ENCODE results near the gene ITM2C.
A peak's percentile ranks its signal among the peaks of the same experiment; 100 is the strongest.

ITM2C gene, protein sequence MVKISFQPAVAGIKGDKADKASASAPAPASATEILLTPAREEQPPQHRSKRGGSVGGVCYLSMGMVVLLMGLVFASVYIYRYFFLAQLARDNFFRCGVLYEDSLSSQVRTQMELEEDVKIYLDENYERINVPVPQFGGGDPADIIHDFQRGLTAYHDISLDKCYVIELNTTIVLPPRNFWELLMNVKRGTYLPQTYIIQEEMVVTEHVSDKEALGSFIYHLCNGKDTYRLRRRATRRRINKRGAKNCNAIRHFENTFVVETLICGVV

DNA sequence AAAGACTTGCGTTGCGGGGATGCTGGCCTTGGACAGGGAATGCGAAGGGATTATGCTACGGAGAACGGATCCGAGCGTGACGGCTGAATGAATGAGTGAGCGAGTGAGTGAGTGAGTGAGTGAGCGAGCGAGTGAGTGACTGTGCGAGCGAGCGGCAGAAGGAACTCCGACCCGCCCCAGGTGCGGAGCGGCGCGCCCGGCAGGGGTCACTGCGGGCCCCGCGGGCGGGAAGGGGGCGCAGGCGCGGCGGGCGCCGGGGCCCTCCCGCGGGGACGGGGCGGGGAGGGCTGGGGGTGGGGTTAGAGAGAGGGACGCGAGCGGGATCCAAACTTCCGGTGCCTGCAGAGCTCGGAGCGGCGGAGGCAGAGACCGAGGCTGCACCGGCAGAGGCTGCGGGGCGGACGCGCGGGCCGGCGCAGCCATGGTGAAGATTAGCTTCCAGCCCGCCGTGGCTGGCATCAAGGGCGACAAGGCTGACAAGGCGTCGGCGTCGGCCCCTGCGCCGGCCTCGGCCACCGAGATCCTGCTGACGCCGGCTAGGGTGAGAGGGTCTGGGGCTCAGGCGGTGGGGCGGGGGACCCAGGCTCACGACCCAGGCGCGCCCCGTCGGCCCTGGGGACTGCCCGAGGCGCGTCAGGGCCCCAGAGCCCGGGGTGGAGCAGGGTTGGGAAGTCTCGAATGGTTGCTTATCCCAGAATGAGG, at the start of gene ITM2C:
Gene ITM2C, plus strand, starts transcription at position 338 of the 702 bp plus-strand sequence. Its CDS starts 84 bp downstream, at position 422.
- DNase-seq (ENCODE audit: low spot score): peak; percentile 92

DNA sequence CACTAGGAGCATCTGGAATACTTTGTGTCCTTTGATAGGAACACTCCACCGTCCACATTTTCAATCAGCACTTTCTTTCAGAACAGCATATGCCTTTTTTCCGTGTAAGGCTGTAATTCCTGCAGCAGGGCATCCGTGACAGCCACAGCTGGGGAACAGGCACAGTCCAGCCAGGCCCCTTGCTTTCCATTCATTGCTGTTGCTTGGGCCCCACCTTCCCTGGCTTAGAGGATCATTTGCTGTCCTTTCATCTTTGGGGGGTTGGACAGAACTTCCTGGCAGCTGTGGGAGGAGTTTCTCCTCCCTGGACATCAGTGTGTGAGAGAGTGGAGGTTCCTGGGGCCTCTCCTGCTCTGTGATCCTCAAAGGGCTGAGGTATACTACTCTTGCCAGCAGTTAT, 49.7 kb upstream of the ITM2C start:
- no peak for DNase-seq (ENCODE audit: low spot score)

DNA sequence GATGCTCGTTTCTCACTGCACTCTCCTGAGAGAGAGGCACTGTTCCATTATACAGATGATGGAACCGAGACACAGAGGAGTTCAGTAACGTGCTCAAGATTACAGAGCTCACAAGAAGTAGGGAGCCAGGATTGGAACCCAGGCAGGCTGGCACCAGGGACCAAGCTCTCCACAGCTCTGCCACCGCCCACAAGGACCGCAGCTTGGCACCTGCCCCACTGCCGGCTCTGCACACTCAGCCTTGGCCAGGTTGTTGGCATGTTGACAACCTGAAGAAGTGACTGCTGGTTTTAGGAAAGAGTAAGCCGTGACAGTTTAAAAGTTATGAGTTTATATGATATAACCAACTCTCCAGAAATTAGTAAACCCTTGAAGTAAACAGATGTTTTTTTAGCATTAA, 48.0 kb upstream of the ITM2C start:
- DNase-seq (ENCODE audit: low spot score): no peak

DNA sequence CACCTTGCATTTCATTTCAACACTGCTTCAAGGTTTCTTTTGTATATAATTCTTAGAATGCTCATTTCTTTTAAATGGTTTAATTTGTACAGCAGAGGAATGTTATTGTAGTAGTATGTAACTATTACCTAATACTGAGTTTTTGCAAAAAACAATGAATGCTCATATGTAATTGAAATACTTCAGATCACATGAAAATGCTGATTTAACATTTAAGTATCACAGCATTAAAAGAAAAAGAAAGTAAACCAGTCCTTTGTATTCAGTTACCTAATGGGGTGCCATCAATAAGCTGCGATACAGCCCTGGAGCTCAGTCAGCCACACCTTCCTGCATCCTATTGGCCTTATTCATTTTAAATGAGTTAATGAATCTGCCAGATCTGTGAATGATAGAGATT, 45.3 kb upstream of the ITM2C start:
- no peak for DNase-seq (ENCODE audit: low spot score)

- no peak for DNase-seq (ENCODE audit: low spot score)
These were observed 43.3 kb upstream of the ITM2C start for GRCh38 chr2:230821261-230821990.

- DNase-seq (ENCODE audit: low spot score): no peak
These were observed 42.7 kb upstream of the ITM2C start for GRCh38 chr2:230821991-230822520.

DNA sequence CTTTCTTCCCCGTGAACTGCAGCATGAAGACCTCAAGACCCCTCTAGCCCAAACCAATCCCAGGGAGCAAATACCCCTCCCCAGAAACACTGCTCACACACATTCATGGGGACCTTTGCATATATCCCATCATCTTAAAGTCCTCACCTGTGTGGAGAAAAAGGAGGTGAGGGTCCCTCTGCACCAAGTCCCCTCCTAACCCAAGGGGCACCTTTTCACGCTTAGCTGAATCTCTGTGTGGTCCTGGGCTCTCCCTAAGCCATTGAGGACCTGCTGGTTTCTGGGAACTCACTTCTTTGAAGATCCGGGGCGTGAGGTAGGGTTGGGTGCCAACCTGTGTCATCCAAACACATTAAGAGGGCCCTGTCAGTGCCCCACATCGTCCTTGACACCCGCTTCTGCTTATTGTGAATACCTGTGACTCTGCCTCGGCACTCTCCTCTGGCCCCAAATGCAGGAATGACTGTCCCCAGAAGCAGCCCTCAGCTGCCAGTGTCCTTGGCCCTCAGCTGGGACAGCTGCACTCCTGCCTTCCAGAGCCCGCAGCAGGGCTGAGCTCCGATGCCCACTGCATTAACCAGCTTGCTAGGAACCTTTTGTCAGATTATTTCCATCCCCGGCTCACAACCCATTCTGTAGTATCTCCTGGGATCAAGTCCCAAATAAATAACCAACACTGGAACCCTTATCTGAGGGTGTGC, 41.3 kb upstream of the ITM2C start:
- DNase-seq (ENCODE audit: low spot score): no peak

- DNase-seq (ENCODE audit: low spot score): peak; percentile 78
These were observed 40.2 kb upstream of the ITM2C start for GRCh38 chr2:230824406-230824978.

DNA sequence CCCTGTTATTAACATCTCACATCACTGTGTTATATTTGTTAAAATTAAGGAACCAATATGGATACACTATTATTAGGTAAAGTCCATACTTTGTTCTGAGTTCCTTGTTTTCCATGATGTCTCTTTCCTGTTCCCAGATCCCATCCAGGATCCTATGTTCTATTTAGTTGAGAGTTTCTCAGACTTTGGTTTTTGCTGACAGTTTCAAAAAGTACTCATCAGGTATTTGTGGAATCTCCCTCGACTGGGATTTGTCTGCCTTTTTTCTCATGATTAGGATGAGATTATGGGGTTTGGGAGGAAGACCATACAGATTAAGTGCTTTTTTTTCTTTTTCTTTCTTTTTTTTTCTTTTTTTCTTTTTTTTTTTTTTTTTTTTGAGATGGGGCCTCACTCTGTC, 39.4 kb upstream of the ITM2C start:
- no peak for DNase-seq (ENCODE audit: low spot score)

GRCh38 chr2:230827774-230828271, 36.9 kb upstream of the ITM2C start:
- DNase-seq (ENCODE audit: low spot score): no peak

DNA sequence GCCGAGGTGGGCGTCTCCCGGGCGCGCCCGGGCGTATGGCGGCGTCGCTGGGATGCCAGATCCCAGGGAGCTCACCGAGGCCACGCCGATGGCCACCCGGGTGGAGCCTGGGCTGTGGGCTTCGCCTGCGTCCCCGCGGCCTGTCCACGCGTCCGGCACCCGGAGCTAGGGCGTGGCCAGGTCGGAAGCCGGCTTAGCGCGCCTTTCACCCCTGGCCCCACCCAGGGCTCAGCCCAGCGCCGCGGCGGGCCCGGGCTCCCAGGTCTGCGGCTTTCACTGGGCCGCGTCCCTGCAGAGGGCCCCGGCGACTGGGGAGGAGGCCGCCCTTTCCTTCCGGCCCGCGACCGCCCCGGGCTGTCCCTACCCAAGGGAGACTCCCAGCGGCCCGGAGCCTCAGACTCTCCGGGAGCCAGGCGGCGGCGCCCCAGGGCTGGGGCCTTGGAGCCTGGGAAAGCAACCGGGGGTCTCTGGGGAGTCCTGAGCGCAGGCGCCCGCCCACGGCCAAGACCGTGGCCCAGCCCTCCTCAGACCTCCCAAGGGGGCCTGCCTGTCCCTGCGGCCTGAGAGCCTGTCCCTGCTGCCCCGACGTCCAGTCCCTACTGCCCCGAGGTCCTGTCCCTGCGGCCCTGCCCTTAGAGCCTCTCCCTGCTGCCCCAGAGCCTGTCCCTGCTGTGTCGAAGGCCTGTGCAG, 36.3 kb upstream of the ITM2C start:
- no peak for DNase-seq (ENCODE audit: low spot score)

DNA sequence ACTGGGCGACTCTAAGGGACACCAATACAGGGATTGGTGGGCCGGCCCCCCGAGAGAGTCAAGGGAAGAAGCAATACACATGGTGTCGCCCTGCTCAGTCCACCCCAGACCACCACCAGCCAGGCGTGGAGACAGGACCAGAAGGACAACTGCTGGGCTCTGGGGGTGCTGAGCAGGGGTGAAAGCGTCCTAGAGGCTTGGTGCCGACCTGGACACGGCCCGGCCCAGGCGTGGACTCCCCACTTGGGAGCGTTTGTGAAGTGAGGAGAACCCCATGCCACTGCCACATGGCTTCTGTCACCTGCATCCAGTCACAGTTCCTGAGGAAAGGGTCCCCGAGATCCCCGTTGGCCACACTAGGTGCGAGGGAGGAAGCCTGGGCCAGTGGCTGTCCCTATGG, 35.4 kb upstream of the ITM2C start:
- DNase-seq (ENCODE audit: low spot score): no peak

- no peak for DNase-seq (ENCODE audit: low spot score)
These were observed 34.8 kb upstream of the ITM2C start for GRCh38 chr2:230829959-230830358.

DNA sequence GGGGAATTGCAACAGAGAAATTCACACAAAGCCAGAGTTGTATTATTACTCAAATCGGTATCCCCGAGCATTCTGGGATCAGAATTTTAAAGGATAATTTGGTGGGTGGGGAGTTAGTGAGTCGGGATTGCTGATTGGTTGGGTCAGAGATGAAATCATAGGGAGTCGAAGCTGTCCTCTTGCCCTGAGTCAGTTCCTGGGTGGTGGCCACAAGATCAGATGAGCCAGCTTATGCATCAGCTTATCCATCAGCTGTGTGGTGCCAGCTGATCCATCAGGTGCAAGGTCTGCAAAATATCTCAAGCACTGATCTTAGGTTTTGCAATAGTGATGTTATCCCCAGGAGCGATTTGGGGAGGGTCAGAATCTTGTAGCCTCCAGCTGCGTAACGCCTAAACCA, 34.3 kb upstream of the ITM2C start:
- DNase-seq (ENCODE audit: low spot score): no peak

DNA sequence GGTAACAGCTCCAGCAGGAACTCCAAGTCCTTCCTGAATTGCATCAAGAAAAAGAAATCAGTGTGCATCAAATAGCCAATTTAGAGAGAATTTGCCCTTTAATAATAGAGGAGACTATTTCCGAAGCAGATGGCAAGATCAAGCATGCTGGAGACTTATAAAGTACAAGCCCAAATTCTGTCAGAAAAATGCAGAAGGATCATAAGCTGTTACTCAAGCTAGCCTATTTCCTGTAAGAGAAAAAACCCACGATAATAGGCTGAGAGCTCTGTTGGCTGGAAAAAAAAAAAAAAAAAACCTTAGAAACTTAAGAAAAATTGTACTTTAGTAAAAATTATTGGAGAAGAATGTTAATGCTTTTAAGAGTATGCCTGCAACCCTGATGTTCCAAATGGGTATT, 24.4 kb upstream of the ITM2C start:
- DNase-seq (ENCODE audit: low spot score): no peak

DNA sequence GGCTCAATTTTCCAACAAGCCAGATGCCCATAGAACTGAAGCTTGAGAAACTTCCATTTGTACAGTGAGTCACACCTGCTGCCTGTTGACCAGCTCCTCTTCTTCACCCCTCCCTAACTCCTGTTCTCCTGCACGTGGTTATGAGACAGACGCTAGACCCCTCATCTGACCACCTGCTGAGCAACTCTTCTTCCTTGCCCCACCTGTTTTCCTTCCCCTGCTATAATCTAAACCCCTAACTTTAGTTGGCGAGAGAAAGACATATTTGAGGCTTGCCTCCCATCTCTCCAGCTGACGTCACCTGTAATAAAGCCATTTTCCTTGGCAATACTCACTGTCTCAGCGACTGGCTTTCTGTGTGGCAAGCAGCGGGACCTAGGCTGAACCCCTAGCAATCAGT, 22.3 kb upstream of the ITM2C start:
- DNase-seq (ENCODE audit: low spot score): no peak

DNA sequence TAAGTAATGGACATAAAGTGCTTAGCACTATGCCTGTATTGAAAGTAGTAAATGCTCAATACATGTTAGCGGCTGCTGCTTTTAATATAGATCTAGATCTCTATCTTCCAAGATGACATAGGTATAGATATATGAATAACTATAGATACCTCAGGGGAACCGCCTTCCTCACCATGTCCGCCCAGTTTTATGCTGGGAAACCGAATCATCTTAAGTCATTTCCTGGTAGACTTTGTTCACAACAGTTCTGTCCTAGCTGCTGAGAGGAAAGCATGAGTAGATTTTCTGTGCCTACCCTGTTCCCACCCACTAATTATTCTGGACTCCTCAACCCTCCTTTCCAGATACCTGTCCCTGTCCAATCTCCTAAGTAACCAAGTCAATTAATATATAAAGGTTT, 21.6 kb upstream of the ITM2C start:
- DNase-seq (ENCODE audit: low spot score): no peak

GRCh38 chr2:230846360-230846759, 18.4 kb upstream of the ITM2C start:
- no peak for DNase-seq (ENCODE audit: low spot score)

DNA sequence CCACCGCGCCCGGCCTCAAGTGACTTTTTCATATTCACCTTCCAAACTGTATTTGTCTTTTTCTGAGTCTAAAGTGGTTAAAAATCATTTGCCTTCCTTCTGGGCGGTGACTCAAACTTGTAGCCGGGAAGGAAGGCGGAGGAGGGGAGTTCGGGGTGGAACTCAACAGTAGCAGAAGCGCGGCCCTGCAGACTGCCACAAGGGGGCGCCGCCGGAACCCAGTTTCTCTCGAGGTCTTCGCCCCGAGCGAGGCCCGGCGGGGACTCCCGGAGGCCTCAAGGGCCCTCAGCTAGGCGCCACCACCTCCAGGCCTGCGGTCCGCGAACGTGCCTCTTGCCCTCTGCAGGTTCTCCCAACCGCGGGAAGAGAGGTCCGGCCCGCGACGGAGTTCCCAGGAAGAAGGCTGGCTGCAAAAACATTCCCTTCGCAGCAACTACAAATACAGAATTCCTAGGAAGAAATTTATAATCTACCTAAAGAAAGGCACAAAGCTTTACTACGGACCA, 16.8 kb upstream of the ITM2C start:
- peak; percentile 86 for DNase-seq (ENCODE audit: low spot score)

DNA sequence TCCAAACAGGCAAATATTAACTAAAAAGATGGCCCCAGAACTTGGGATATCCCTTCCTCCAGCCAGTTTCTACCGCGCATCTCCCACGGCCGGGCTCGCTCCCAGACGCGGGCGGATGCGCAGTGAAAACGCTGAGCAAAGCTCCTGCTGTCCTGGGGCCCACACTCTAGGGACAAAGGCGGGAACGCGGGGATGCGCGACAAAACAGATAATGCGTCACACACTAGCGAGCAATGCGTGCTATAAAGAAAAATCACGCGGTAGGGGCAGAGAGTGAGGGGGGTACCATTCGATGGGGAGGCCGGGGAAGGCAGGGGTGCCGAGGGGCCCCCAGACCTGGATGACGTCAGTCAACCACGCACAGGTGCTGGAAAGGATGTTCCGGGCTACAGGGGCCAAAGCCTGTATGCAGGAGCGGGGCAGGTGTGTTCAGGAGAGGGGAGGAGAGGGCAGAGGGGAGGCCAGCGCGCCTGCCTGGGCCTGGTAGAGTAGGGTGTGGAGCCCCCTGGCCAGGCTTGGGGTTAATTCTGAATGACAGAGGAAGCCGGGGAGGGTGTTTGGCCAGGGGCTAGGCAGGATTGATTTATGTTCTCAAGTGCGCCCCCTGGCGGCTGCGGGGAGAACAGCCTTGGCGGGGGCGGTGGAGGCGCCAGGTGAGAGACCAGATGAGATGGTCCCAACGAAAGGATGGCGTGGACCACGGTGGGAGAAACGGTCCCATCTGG, 14.9 kb upstream of the ITM2C start:
- DNase-seq (ENCODE audit: low spot score): peak; percentile 79
